ENCODE measurements around the gene MEGF10.

DNA sequence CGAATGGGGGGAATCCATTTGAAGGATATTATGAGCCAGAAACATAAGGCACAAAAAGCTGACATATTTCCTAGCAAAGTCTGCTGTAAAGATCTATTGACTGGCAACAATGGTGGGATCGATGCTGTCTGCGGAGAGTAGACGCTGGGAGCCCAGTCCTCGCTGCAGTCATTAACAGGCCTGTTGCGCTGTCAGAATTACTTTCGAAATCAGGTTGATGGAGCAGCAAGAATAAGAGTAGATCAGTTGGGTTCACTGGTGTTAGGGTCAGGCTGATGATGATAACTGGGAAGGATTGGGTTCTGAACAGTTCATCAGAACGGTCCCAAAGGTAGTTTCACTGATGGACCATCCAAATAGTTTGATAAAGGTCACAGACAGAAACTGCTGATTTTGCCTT lies 87.1 kb downstream of the MEGF10 start:
- TF ChIP-seq, protein P1, sequence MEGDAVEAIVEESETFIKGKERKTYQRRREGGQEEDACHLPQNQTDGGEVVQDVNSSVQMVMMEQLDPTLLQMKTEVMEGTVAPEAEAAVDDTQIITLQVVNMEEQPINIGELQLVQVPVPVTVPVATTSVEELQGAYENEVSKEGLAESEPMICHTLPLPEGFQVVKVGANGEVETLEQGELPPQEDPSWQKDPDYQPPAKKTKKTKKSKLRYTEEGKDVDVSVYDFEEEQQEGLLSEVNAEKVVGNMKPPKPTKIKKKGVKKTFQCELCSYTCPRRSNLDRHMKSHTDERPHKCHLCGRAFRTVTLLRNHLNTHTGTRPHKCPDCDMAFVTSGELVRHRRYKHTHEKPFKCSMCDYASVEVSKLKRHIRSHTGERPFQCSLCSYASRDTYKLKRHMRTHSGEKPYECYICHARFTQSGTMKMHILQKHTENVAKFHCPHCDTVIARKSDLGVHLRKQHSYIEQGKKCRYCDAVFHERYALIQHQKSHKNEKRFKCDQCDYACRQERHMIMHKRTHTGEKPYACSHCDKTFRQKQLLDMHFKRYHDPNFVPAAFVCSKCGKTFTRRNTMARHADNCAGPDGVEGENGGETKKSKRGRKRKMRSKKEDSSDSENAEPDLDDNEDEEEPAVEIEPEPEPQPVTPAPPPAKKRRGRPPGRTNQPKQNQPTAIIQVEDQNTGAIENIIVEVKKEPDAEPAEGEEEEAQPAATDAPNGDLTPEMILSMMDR (IDR thresholded peaks at IDR 0.05; ENCODE audit: low read length): no peak
- TF ChIP-seq EZH2 (IDR thresholded peaks at IDR 0.05; ENCODE audit: borderline replicate concordance, low read length): no peak
